Measurements from ENCODE around the gene PORCN. TPM values are rescaled to one million over a fixed set of nuclear protein-coding genes. Genes with fewer than 3 reads are reported as not detected.

PORCN gene
- total RNA-seq, 1 experiment from 2014 or later: 33.6 TPM

GRCh38 chrX:48476919-48477318, 31.9 kb upstream of the PORCN start:
- no peak for DNase-seq (ENCODE audit: low read depth)

GRCh38 chrX:48477960-48478755, 30.6 kb upstream of the PORCN start:
- no peak for DNase-seq (ENCODE audit: low read depth)

GRCh38 chrX:48478806-48479205, 30.0 kb upstream of the PORCN start:
- no peak for DNase-seq (ENCODE audit: low read depth)

- DNase-seq (ENCODE audit: low read depth): no peak
Measured at GRCh38 chrX:48480142-48480541, 28.6 kb upstream of the PORCN start.

- no peak for DNase-seq (ENCODE audit: low read depth)
Measured at GRCh38 chrX:48480583-48480982, 28.2 kb upstream of the PORCN start.

- no peak for DNase-seq (ENCODE audit: low read depth)
Measured at GRCh38 chrX:48482526-48482925, 26.3 kb upstream of the PORCN start.

GRCh38 chrX:48487362-48487798, 21.4 kb upstream of the PORCN start:
- peak; percentile 99 for DNase-seq (ENCODE audit: low read depth)

GRCh38 chrX:48488034-48488433, 20.8 kb upstream of the PORCN start:
- DNase-seq (ENCODE audit: low read depth): no peak

- DNase-seq (ENCODE audit: low read depth): no peak
Measured at GRCh38 chrX:48489296-48489695, 19.5 kb upstream of the PORCN start.

GRCh38 chrX:48489892-48490291, 18.9 kb upstream of the PORCN start:
- DNase-seq (ENCODE audit: low read depth): no peak

GRCh38 chrX:48490661-48491060, 18.1 kb upstream of the PORCN start:
- peak; percentile 66 for DNase-seq (ENCODE audit: low read depth)

- no peak for DNase-seq (ENCODE audit: low read depth)
Measured at GRCh38 chrX:48491809-48492208, 17.0 kb upstream of the PORCN start.

GRCh38 chrX:48492293-48492910, 16.4 kb upstream of the PORCN start:
- DNase-seq (ENCODE audit: low read depth): peak; percentile 69

- peak; percentile 52 for DNase-seq (ENCODE audit: low read depth)
Measured at GRCh38 chrX:48493890-48494364, 14.9 kb upstream of the PORCN start.

- no peak for DNase-seq (ENCODE audit: low read depth)
Measured at GRCh38 chrX:48496660-48497059, 12.1 kb upstream of the PORCN start.

GRCh38 chrX:48497871-48498270, 10.9 kb upstream of the PORCN start:
- no peak for DNase-seq (ENCODE audit: low read depth)

- DNase-seq (ENCODE audit: low read depth): peak; percentile 95
Measured at GRCh38 chrX:48498374-48498809, 10.4 kb upstream of the PORCN start.

- DNase-seq (ENCODE audit: low read depth): no peak
Measured at GRCh38 chrX:48504261-48504660, 4.5 kb upstream of the PORCN start.

GRCh38 chrX:48505481-48505880, 3.3 kb upstream of the PORCN start:
- DNase-seq (ENCODE audit: low read depth): no peak

- no peak for DNase-seq (ENCODE audit: low read depth)
Measured at GRCh38 chrX:48507246-48507645, 1.5 kb upstream of the PORCN start.

GRCh38 chrX:48509245-48509590, 426 bp downstream of the PORCN start:
- no peak for DNase-seq (ENCODE audit: low read depth)

GRCh38 chrX:48509619-48510018, 827 bp downstream of the PORCN start:
- no peak for DNase-seq (ENCODE audit: low read depth)

- peak; percentile 35 for DNase-seq (ENCODE audit: low read depth)
Measured at GRCh38 chrX:48511560-48511959, 2.8 kb downstream of the PORCN start.
